HG03432 (cell line): ENCODE data around the gene NACC2.

Experiments
- ATAC-seq: cut with Tn5 transposase; IDR thresholded peaks from one replicate; pipeline ENCODE4 v1.9.1; 2021; ENCODE audit warnings: mild to moderate bottlenecking, moderate library complexity; ENCODE audit not compliant: unreplicated experiment

NACC2 gene

GRCh38 chr9:136024696-136025316 lies 70.3 kb downstream of the NACC2 start:
- no peak for ATAC-seq

- no peak for ATAC-seq
Measured at GRCh38 chr9:136024286-136024685, 70.8 kb downstream of the NACC2 start.

GRCh38 chr9:136023410-136024225 lies 71.5 kb downstream of the NACC2 start:
- no peak for ATAC-seq

- no peak for ATAC-seq
Measured at GRCh38 chr9:136022731-136023409, 72.2 kb downstream of the NACC2 start.

GRCh38 chr9:136021872-136022681 lies 73.0 kb downstream of the NACC2 start:
- no peak for ATAC-seq

- ATAC-seq, result no peak
Measured at GRCh38 chr9:136021171-136021871, 73.8 kb downstream of the NACC2 start.

GRCh38 chr9:136020671-136021070 lies 74.4 kb downstream of the NACC2 start:
- no peak for ATAC-seq

GRCh38 chr9:136020206-136020605 lies 74.9 kb downstream of the NACC2 start:
- ATAC-seq, result no peak

- no peak for ATAC-seq
Measured at GRCh38 chr9:136019681-136020060, 75.4 kb downstream of the NACC2 start.

GRCh38 chr9:136019041-136019680 lies 75.9 kb downstream of the NACC2 start:
- no peak for ATAC-seq

GRCh38 chr9:136018257-136019031 lies 76.6 kb downstream of the NACC2 start:
- ATAC-seq, result no peak

GRCh38 chr9:136017289-136018190 lies 77.5 kb downstream of the NACC2 start:
- no peak for ATAC-seq

GRCh38 chr9:136016572-136017288 lies 78.4 kb downstream of the NACC2 start:
- ATAC-seq, result no peak

GRCh38 chr9:136015656-136016571 lies 79.2 kb downstream of the NACC2 start:
- no peak for ATAC-seq

- no peak for ATAC-seq
Measured at GRCh38 chr9:136014924-136015633, 80.0 kb downstream of the NACC2 start.
